Cerebellar cortex (tissue), 1 donor: ENCODE data around the gene PTP4A1.

Experiments used
- DNase-seq: peaks from one replicate; pipeline ENCODE4 v3.0.0-alpha.2; 2015; ENCODE audit warnings: low spot score

PTP4A1 gene

DNA sequence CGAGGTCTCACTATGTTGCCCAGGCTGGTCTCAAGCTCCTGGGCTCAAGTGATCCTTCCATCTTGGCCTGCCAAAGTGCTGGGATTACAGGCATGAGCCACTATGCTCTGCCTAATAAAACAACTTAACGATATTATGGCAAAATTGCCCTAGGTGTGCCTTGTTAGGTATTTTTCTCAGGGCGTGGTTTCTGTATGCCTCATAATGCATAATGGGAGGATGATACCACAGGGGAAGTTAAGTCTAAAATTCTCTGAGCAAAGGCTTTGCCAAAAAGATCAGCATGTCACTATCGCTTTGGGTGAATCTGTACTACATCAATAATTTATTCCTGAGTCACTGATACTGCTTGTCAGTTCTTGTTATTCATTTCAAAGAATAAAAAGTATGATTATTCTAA lies 15.9 kb upstream of the PTP4A1 start:
- no peak for DNase-seq

DNA sequence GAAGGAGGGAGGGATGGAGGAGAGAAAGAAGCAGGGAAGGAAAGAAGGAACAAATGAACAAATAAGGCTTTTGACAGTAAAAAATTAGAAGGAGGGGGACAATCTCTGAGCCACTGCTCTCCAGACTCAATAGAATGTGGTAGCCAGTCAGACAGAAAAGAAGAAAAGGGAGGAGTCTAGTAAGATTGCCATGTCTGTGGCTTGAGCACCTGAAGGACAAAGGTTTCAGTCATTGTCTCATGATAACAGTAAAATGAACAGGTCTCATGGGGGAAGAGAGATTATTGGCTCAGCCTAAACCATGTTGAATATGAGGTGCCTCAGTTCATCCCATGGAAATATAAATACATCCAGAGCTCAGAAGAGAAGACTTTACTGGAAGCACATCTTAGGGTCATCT lies 14.0 kb upstream of the PTP4A1 start:
- no peak for DNase-seq

GRCh38 chr6:63560801-63561287 lies 11.4 kb upstream of the PTP4A1 start:
- no peak for DNase-seq

DNA sequence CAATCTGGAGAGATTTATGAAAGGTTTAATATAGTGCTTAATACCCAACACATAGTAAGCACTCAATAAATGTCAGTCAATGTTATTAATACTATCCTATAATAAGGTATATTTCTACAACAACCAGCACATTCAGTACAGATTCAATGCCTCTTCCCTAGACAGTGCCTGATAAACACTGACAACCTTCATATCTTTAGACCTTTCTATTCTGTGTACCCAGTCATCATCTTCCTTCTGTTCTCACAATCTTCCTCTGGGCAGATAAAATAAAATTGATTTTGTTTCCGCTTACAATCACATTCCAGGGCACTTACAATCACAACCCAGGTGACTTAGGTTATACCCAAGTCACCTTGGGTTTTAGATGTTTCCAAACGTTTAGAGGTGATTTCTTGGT lies 11.0 kb upstream of the PTP4A1 start:
- no peak for DNase-seq

DNA sequence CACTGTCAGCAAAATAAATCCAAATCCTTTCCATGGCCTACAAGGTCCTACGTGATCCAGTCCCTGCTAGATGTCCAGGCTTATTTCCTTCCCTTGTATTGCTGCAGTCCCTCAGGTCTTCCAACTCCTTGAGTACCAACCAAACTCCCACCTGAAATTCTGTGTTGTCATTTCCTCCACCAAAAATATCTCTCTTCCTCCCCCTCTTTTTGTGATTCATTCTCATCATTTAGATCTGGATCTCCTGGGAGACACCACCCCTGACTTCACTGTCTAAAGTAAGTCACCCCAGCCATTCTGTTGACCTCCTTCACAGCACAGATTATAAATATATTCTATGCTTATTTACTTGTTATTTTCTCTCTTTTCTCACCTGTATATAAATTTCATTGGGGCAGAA lies 9.0 kb upstream of the PTP4A1 start:
- no peak for DNase-seq

- no peak for DNase-seq
These were observed 7.1 kb upstream of the PTP4A1 start for GRCh38 chr6:63565058-63565726.

- DNase-seq, result no peak
These were observed 6.3 kb upstream of the PTP4A1 start for GRCh38 chr6:63565727-63566596.

GRCh38 chr6:63567966-63568365 lies 4.3 kb upstream of the PTP4A1 start:
- DNase-seq, result no peak

DNA sequence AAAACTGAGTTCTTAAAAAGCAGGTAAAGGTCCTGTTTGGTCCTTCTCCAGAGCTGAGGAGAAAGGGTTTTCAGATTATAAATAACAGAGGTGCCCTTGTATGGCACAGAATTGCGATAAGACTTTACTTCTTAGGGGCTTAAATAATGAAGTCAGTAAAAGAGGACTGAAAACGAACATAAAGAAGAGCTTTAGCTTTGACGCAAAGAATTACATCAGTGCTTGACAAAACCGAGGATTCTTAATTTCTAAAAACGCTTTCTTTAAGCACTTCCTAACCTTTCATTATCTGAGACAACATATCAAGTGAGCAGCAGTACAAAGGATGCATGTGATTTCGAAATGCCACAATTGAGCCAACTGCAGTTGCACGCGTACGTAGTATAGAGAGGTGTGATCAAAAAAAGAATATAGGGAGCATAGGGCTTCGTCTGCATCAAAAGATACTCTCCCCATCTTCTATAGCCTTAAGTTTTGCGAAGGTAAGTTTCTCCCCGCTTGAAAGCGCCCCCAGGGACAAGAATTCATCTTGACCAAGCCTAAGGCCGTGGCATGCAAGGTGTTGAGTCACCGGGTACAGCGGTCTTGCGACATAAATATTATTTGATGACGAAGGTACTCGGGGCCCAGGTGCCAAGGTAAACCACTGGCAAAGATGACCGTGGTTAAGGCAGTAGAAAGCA lies 778 bp upstream of the PTP4A1 start:
- no peak for DNase-seq

DNA sequence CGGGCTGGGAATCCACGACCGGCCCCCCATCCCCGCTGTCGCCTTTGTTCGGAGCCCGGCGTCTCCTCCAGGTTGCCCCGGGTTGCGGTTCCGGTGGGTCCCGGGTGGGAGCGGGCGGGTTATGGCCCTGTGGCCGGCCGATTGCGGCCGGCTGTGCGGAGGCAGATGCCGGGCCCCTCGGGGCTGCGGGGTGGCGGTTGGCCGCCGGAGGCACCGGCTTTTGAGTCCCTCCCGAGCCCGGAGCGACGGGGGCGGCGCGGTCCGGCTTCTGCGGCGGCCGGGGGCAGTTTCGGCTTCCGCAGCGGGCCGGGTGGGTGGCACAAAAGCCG lies 431 bp downstream of the PTP4A1 start:
- DNase-seq, result no peak

- peak; percentile 78 for DNase-seq
These were observed 1.0 kb downstream of the PTP4A1 start for GRCh38 chr6:63573076-63573898.

- DNase-seq, result peak; percentile 42
These were observed 1.7 kb downstream of the PTP4A1 start for GRCh38 chr6:63573899-63574553.

DNA sequence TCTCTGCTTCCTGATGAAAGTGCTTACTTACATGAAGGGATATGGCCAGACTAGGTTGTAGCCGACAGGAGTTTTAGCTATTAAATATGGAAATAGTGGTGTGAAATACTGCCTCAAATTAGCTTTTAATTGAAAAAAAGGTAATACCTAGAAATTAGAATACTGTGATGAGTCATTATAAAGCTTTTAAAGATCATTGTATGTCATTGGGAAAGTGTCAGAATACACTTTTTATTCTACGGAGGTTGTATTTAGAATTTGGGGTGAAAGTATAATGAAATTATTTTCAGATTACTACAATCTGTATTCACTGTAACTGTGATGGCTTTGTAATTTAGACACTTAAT lies 2.2 kb downstream of the PTP4A1 start:
- DNase-seq, result no peak

DNA sequence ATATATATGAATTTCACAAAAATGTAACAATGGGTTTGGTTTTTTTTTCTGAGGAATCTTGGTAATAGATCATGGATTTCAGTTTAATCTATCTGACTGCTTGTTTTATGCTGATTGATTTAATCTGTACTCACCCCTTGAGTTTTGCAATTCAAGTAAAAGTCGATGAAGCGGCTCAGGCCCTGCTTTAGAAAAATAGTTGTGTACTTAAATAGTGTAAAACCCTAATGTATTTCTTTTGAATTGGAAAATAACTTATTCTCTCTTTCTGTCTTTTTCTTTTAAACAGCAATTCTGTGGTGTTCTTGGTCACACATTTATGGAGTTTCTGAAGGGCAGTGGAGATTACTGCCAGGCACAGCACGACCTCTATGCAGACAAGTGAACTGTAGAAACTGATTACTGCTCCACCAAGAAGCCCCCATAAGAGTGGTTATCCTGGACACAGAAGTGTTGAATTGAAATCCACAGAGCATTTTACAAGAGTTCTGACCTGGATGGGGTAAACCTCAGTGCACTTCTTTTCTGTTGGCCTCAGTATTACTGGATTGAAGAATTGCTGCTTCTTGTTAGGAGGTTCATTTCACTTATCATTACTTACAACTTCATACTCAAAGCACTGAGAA lies 4.0 kb downstream of the PTP4A1 start:
- DNase-seq, result no peak

DNA sequence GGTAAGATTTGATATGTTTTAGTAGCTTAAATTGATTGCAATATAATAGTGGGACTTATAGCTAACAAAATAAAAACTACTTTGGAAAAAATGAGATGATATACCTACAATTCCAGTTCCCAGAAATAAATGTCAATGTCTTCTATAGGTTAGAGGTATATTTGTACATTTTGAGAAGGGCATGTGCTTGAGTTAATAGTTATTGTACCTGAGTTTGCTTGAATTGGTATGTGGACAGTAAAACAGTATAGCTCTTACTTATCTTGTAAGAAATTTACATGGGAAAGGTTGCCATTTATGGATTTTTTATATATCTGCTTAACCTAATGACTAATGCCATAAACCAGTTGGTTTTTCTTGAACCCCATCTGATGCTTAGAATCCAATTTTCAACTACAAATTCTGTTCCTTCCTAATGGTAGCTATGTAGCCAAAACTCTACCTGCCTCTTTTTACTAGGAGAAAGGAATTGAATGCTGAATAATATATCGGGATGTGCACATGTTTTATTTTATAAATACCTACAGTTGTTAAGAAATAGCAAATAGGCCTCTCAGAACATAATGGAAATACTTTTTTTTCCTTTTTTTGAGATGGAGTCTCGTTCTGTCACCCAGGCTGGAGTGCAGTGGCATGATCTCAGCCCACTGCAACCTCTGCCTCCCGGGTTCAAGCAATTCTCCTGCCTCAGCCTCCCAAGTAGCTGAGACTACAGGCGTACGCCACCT lies 4.9 kb downstream of the PTP4A1 start:
- no peak for DNase-seq

DNA sequence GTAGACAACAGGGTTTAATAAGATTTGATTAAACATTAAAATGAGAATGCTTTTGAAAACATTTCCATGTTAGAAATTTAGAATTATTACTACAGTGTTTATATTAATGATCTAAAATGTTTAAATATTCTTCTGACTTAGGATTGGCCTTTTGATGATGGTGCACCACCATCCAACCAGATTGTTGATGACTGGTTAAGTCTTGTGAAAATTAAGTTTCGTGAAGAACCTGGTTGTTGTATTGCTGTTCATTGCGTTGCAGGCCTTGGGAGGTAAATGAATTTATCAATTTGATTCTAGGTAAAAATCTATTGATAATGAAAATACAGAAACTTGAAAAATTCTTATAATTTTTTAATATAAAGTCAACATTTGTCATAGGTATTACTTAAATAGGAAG lies 6.5 kb downstream of the PTP4A1 start:
- no peak for DNase-seq

- DNase-seq, result no peak
These were observed 7.8 kb downstream of the PTP4A1 start for GRCh38 chr6:63579937-63580703.

GRCh38 chr6:63580704-63580961 lies 8.4 kb downstream of the PTP4A1 start:
- no peak for DNase-seq

DNA sequence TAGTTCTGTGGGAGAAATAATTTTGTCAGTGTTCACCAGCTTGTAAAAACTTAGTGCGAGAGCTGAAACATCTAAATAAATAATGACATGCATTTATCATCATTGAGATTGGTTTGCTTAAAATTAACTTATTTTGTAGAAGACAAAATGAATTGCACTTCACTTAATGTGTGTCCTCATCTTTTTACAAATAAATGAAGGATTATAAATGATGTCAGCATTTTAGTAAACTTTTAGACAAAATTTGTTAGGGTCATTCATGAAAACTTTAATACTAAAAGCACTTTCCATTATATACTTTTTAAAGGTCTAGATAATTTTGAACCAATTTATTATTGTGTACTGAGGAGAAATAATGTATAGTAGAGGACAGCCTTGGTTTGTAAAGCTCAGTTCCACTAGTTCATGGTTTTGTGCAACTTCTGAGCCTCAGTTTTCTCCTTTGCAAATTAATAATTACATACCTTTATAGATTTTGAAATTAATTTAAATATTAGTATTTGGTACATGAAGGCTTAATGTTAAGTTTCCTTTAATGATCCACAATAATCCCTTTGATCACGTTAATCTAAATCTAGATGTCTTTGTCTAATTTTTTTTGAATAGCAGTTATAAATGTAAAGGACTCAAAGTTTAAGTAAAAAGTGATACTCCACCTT lies 9.2 kb downstream of the PTP4A1 start:
- DNase-seq, result no peak
